HAP-1 (cell line): Measurements from ENCODE around the gene MUS81.

ENCODE experiments used
- DNase-seq, 2 experiments: peaks; one replicate each; pipeline ENCODE4 v3.0.0-alpha.2; 2016 to 2020; ENCODE audit warnings: low spot score in 2 of 2
- H3K27me3 ChIP-seq: fragments of 250-450 bp; sonication (Bioruptor Pico); 2 replicates; pipeline ENCODE4 v1.5.1; 2020; ENCODE audit warnings: low read depth, mild to moderate bottlenecking, moderate library complexity
- H3K36me3 ChIP-seq: fragments of 250-450 bp; sonication (Bioruptor Pico); replicated peaks from 2 replicates; pipeline ENCODE4 v1.5.1; 2020; ENCODE audit warnings: mild to moderate bottlenecking
- H3K4me1 ChIP-seq: fragments of 250-450 bp; sonication (Bioruptor Pico); 2 replicates; pipeline ENCODE4 v1.5.1; 2020; ENCODE audit warnings: mild to moderate bottlenecking
- H3K4me3 ChIP-seq: fragments of 250-450 bp; sonication (Bioruptor Pico); 2 replicates; pipeline ENCODE4 v1.5.1; 2020; ENCODE audit warnings: mild to moderate bottlenecking, moderate library complexity
- H3K9me3 ChIP-seq: fragments of 250-450 bp; sonication (Bioruptor Pico); 2 replicates; pipeline ENCODE4 v1.5.1; 2020; ENCODE audit warnings: mild to moderate bottlenecking, moderate library complexity
- in situ Hi-C: fragments of 300-500 bp; cut with MboI; formaldehyde crosslinking; loops from 3 replicates; pipeline ENCODE4 v1.14.3; 2020; ENCODE audit warnings: low sequenced_read_pairs, inconsistent platforms, mixed read lengths

The MUS81 gene

DNA sequence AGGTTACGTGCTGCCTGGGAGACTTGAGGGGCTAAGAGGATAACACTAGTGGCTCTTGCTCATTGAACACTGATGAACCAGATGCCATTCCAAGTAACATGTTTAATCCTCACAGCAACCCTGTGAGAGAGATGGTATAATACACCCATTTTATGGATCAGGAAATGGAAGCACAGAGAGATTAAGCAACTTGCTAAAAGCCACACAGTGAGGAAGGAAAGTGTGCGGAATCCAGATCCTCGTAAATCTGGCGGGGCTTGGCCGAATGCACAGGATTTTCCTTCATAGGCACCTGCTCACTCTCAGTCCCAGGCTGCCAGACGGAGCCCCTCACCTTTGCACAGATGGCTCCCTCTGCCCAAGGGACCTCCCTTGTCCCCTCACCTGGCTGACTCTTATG is 47.6 kb downstream of the MUS81 start:
- peaks cover 7% of the 10 kb centered on the region for H3K4me1 ChIP-seq
- no peaks in the 10 kb centered on the region for H3K9me3 ChIP-seq
- H3K27me3 ChIP-seq: no peaks in the 10 kb centered on the region
- no peak for DNase-seq
- no peak overlapping the region for H3K4me3 ChIP-seq
- no peaks in the 10 kb centered on the region for H3K36me3 ChIP-seq
- in situ Hi-C loops: no loop called here

DNA sequence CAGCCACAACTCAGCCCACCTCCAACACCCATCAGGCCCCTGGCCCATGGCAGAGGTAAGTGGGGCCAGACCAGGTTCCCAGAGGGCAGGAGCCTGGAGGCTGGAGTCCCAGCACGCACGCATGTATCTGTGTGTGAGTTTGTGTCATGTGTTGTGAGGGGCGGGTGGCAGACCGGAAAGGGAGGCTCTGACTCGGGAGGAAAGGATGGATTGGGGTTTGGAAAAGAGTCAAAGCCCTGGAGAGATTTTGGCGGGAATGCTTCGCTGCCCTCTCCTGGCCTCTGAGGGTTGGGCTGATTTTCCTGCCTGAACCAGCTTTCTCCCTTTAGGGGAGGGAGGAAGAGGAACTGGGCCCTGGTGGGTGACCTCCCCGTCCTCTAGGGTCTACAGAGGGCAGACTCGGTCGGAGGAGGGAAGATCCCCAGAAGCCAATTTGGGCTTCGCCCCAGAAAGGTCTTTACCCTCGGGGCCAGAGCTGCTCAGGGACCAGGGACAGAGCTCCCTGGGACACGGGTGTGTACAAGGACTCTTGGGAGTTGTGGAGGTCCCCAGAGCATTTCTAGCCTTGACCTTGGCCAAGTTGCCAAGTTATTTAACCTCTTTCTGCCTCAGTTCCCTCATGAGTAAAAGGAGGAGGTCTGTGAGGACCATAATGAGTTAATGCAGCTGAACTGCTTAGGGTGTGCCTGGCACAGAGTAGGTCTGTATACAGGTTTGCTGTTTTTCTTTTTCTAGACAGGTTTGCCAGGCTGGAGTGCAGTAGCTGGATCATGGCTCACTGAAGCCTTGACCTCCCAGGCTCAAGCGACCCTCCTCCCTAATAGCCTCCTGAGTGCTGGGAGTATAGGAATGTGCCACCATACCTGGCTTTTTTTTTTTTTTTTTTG is 51.7 kb downstream of the MUS81 start:
- Histone ChIP-seq H3K27me3 (no peaks in the 10 kb centered on the region), H3K4me1 (peaks cover 7% of the 10 kb centered on the region), H3K4me3 (no peak overlapping the region), H3K36me3 (no peaks in the 10 kb centered on the region), H3K9me3 (no peaks in the 10 kb centered on the region)
- in situ Hi-C loops: no loop called here
- DNase-seq: peak; percentile 27 to 70

DNA sequence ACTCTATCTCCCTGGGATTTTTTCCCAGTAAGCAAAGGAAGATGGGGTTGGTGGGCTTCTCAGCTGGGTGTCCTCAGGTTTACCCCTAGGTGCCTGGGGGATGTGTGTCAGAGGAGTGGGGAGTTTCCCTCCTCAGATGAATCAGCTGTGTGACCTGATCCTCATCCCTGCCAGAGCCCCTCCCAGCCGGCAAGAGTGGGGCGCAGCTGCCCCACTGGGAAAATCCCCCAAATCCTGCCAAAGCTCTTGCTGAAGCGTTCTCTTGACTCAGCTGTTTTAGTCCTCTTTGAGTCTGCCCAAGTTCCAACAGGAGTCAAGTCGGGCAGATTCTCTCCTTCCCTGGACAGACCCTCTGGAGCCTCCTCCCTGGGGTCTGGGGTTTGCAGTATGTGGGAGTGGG is 52.6 kb downstream of the MUS81 start:
- no peak overlapping the region for H3K4me3 ChIP-seq
- H3K27me3 ChIP-seq: no peaks in the 10 kb centered on the region
- H3K9me3 ChIP-seq: no peaks in the 10 kb centered on the region
- DNase-seq: no peak
- in situ Hi-C loops: no loop called here
- peaks cover 3% of the 10 kb centered on the region for H3K36me3 ChIP-seq
- peaks cover 7% of the 10 kb centered on the region for H3K4me1 ChIP-seq

GRCh38 chr11:65915101-65915820 is 55.0 kb downstream of the MUS81 start:
- Histone ChIP-seq H3K4me3 (no peak overlapping the region), H3K9me3 (no peaks in the 10 kb centered on the region), H3K27me3 (no peaks in the 10 kb centered on the region), H3K4me1 (peaks cover 10% of the 10 kb centered on the region), H3K36me3 (peaks cover 6% of the 10 kb centered on the region)
- in situ Hi-C loops: no loop called here
- DNase-seq: no peak

- Histone ChIP-seq H3K9me3 (no peaks in the 10 kb centered on the region), H3K4me1 (peaks cover 10% of the 10 kb centered on the region), H3K27me3 (no peaks in the 10 kb centered on the region), H3K36me3 (peaks cover 10% of the 10 kb centered on the region), H3K4me3 (no peak overlapping the region)
- DNase-seq: no peak
- in situ Hi-C loops: no loop called here
Measured at GRCh38 chr11:65915821-65916251, 55.6 kb downstream of the MUS81 start.
